Tibial artery (tissue), 4 donors: Measurements from ENCODE around the gene CDK15.
A peak's percentile ranks its signal among the peaks of the same experiment; 100 is the strongest.

ENCODE experiments used
- DNase-seq, 2 donors: peaks; one replicate each; pipeline ENCODE4 v3.0.0-alpha.2; 2019
- H3K27ac ChIP-seq, 2 donors: fragments of 200-600 bp; sonication (generic) in 1 of 2; 1 replicate in 1 of 2; 2 replicates in 1 of 2; pipeline ENCODE4 v1.5.1; 2018 to 2019; ENCODE audit warnings: mild to moderate bottlenecking in 1 of 2
- H3K27me3 ChIP-seq, 2 donors: fragments of 200-600 bp; sonication (generic) in 1 of 2; one replicate each; pipeline versions ENCODE4 v1.5.1 to v1.6.0; 2016 to 2019
- H3K36me3 ChIP-seq, 3 donors: fragments of 200-600 bp; sonication (generic) in 2 of 3; one replicate each; pipeline ENCODE4 v1.5.1; 2016 to 2019; ENCODE audit warnings: mild to moderate bottlenecking in 2 of 3
- H3K4me1 ChIP-seq, 4 donors: fragments of 200-600 bp; sonication (generic) in 2 of 4; 1 replicate in 3 of 4; 2 replicates in 1 of 4; pipeline ENCODE4 v1.5.1; 2016 to 2019
- H3K4me3 ChIP-seq, 2 donors: fragments of 200-600 bp; sonication (generic) in 1 of 2; 1 replicate in 1 of 2; 2 replicates in 1 of 2; pipeline ENCODE4 v1.5.1; 2018 to 2019; ENCODE audit warnings: mild to moderate bottlenecking in 2 of 2
- H3K9me3 ChIP-seq, 3 donors: fragments of 200-600 bp; sonication (generic) in 1 of 3; one replicate each; pipeline ENCODE4 v1.5.1; 2016 to 2019
- intact Hi-C: fragments of 100-400 bp; cut with DNase I; formaldehyde crosslinking; loops from one replicate; pipeline ENCODE4 v1.15.0; 2023; ENCODE audit warnings: low total_unique reads
- TF ChIP-seq, protein P1 (sequence below), 2 experiments: fragments of 200-600 bp in 1 of 2; fragments of 450-650 bp in 1 of 2; IDR thresholded peaks; one replicate each; pipeline ENCODE4 v1.5.1; 2017 to 2019; ENCODE audit warnings: antibody characterized with exemption in 2 of 2, mild to moderate bottlenecking in 1 of 2, moderate library complexity in 1 of 2

CDK15 gene

DNA sequence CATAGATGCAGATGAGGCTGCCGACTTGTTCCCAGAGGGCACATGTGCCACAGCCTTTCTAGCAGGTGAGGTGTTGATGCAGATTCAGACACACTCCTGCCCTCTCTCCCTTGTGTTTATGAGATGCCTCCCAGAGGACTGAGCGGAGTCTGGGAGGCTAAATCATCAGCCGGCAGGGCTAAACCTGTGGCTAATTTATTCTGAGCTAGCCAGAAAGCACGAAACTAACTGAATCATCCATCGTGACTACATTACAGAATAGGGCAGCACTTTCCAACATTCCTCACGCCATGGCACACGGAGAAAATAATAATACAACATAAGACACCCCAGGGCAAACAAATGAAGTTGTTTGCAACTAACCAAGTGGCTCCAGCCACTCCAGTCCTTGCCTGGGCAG lies 125.6 kb downstream of the CDK15 start:
- Histone ChIP-seq H3K4me3 (no peak overlapping the region), H3K27me3 (no peaks in the 10 kb centered on the region), H3K27ac (no peak overlapping the region), H3K9me3 (no peaks in the 10 kb centered on the region), H3K4me1 (peaks cover 0 to 6% (median 0%) of the 10 kb centered on the region in 4 donors), H3K36me3 (no peaks in the 10 kb centered on the region)
- TF ChIP-seq, protein P1, sequence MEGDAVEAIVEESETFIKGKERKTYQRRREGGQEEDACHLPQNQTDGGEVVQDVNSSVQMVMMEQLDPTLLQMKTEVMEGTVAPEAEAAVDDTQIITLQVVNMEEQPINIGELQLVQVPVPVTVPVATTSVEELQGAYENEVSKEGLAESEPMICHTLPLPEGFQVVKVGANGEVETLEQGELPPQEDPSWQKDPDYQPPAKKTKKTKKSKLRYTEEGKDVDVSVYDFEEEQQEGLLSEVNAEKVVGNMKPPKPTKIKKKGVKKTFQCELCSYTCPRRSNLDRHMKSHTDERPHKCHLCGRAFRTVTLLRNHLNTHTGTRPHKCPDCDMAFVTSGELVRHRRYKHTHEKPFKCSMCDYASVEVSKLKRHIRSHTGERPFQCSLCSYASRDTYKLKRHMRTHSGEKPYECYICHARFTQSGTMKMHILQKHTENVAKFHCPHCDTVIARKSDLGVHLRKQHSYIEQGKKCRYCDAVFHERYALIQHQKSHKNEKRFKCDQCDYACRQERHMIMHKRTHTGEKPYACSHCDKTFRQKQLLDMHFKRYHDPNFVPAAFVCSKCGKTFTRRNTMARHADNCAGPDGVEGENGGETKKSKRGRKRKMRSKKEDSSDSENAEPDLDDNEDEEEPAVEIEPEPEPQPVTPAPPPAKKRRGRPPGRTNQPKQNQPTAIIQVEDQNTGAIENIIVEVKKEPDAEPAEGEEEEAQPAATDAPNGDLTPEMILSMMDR (IDR thresholded peaks at IDR 0.05) = no peak
- no peak for DNase-seq
- intact Hi-C loops = no loop called here

DNA sequence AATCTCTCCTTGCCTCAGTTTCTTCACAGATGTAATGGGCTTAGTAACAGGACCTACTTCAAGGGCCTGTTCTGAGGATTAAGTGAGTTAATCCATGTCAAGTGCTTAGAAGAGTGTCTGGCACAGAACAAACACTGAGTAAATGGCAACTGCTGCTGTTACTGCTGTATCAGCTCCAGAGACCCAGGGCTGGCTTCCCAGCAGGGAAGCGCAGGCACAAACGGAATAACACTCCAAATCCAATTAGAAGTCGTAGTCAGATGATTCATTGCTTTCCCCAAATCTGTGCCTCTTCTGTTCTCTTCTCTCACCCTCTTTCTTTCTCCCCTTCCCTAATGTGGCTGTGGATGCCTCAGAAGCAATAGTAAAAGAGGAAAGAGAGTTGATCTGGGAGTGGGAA lies 126.2 kb downstream of the CDK15 start:
- Histone ChIP-seq H3K36me3 (no peaks in the 10 kb centered on the region), H3K9me3 (no peaks in the 10 kb centered on the region), H3K4me3 (no peak overlapping the region), H3K27ac (no peak overlapping the region), H3K4me1 (peaks cover 0 to 6% (median 0%) of the 10 kb centered on the region in 4 donors), H3K27me3 (no peaks in the 10 kb centered on the region)
- TF ChIP-seq, protein P1 (IDR thresholded peaks at IDR 0.05) = no peak
- intact Hi-C loops = no loop called here
- DNase-seq = no peak

DNA sequence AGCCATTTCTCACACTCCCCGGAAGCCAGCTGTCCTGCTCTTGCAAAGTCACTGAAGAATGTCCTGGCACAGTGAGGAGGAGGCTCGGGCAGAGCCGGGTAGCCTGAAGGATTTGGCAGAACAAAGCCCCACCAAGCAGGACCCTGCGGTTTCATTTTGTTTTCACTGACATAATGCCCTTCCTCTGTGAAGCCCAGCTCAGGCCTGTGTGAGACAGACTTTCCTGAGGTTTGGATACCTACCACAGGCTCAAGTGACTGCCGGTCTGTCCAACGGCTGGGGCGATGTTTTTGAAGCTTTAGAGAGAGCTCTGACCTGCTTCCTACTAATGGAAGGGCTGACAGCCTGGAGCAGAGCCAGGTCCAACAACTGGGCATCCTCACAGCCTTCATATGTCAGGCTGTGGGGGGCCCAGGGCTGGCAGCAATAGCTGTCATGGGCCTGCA lies 127.5 kb downstream of the CDK15 start:
- intact Hi-C loops = no loop called here
- Histone ChIP-seq H3K36me3 (no peaks in the 10 kb centered on the region), H3K27me3 (no peaks in the 10 kb centered on the region), H3K9me3 (no peaks in the 10 kb centered on the region), H3K27ac (peak overlapping the region in 1 of 2 donors; percentile 9), H3K4me3 (no peak overlapping the region), H3K4me1 (peaks cover 0 to 6% (median 0%) of the 10 kb centered on the region in 4 donors)
- TF ChIP-seq, protein P1 (IDR thresholded peaks at IDR 0.05) = no peak
- DNase-seq = no peak

DNA sequence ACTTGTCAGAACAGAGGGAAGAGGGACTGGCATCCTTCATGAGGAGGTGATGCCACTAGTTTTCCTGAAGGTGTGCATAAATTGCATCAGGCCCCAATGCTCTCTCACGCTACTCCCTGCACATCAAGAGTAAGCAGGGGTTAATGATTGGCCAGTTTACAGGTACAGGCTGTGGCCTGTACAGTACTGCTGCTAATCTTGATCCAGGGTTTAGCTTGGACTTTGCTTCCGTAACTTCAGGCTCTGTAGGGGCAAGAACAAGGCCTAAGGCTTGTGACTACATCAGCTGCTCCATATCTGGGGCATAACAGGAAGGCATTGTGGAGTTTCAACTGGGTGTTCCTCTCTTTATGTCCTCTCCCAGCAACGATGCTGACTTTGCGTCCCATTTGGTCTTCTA lies 130.5 kb downstream of the CDK15 start:
- no peak overlapping the region for H3K27ac ChIP-seq
- no peak overlapping the region for H3K4me3 ChIP-seq
- intact Hi-C loops = no loop called here
- TF ChIP-seq, protein P1 (IDR thresholded peaks at IDR 0.05) = no peak
- no peaks in the 10 kb centered on the region for H3K27me3 ChIP-seq
- H3K4me1 ChIP-seq = peaks cover 0 to 4% (median 0%) of the 10 kb centered on the region in 4 donors
- no peaks in the 10 kb centered on the region for H3K9me3 ChIP-seq
- DNase-seq = no peak
- no peaks in the 10 kb centered on the region for H3K36me3 ChIP-seq

DNA sequence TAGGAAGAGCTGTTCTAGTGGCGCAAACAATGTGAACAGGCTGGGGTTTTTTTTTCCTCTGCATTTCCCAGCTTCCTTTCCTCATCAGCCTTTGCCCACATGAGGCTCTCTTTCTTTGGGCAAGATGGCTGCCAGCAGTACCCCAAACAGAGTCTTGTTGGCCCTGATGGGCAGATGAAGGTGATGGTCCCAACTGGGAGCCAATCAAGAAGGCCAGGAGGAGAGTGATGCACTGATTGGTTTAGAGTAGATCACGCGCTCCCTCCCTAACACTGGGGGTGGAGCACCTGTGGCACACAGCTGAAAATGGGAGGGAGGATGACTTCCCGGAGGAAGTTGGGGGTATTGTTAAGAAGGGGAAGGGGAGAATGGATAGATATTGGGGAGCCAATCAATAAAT lies 131.0 kb downstream of the CDK15 start:
- no peaks in the 10 kb centered on the region for H3K27me3 ChIP-seq
- H3K27ac ChIP-seq = no peak overlapping the region
- no peaks in the 10 kb centered on the region for H3K36me3 ChIP-seq
- no peaks in the 10 kb centered on the region for H3K4me1 ChIP-seq
- H3K4me3 ChIP-seq = no peak overlapping the region
- no peak for DNase-seq
- no peaks in the 10 kb centered on the region for H3K9me3 ChIP-seq
- intact Hi-C loops = no loop called here
- TF ChIP-seq, protein P1 (IDR thresholded peaks at IDR 0.05) = no peak
